NCI-H1417 treated with DMSO at 0.1 percent for 48 hours (cell line): ENCODE data around the gene OR52L1.

Source experiments
- DNase-seq: peaks from one replicate; lab custom pipeline; 2025; lab: John Stamatoyannopoulos, UW

The OR52L1 gene

GRCh38 chr11:5940748-5941147, 46.0 kb downstream of the OR52L1 start:
- no peak for DNase-seq

GRCh38 chr11:5938603-5938965, 48.2 kb downstream of the OR52L1 start:
- no peak for DNase-seq

GRCh38 chr11:5937868-5938602, 48.8 kb downstream of the OR52L1 start:
- no peak for DNase-seq
